ENCODE data around the gene ZFYVE27. TPM values are rescaled to one million over a fixed set of nuclear protein-coding genes. Genes with fewer than 3 reads are reported as not detected.

The ZFYVE27 gene
- total RNA-seq, 1 donor from 2014 or later = 26.9 TPM

DNA sequence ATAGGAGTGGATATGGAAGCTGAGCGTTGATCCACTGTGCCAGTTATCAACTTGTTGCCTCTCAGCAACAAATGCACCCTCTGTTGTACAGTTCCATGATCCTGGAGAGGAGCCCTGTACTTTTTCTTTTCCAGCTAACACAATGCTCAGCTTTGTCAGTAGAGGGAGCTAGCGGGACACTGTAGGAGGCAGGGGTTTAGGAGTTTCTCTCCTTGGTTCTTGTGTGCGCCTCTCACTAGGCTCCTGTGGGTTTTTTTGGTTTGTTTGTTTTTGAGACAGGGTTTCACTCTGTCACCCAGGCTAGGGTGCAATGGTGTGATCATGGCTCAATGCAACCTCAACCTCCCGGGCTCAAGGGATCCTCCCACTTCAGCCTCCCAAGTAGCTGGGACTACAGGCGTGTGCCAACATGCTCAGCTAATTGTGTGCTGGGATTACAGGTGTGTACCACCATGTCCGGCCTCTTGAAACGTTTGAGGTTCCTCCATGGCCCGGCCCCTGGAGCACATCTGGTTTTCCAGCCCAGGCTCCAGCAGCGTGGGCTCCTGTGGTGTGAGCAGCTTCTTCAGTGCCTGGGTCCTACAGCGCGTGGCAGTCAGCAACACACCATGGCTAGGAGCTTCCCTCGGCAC lies 35.4 kb upstream of the ZFYVE27 start:
- Mint-ChIP-seq H3K27me3 (ENCODE audit: low read depth) (peaks cover 3% of the 10 kb centered on the region), H3K4me1 (no peaks in the 10 kb centered on the region), H3K36me3 (ENCODE audit: low read depth) (no peaks in the 10 kb centered on the region), H3K27ac (ENCODE audit: unreplicated experiment) (no peak overlapping the region), H3K9me3 (no peaks in the 10 kb centered on the region), H3K4me3 (no peak overlapping the region)
- DNase-seq (ENCODE audit: low read depth, low spot score) = peak; percentile 47
- peak; percentile 83 for TF ChIP-seq CTCF (conservative IDR thresholded peaks at IDR 0.05)

DNA sequence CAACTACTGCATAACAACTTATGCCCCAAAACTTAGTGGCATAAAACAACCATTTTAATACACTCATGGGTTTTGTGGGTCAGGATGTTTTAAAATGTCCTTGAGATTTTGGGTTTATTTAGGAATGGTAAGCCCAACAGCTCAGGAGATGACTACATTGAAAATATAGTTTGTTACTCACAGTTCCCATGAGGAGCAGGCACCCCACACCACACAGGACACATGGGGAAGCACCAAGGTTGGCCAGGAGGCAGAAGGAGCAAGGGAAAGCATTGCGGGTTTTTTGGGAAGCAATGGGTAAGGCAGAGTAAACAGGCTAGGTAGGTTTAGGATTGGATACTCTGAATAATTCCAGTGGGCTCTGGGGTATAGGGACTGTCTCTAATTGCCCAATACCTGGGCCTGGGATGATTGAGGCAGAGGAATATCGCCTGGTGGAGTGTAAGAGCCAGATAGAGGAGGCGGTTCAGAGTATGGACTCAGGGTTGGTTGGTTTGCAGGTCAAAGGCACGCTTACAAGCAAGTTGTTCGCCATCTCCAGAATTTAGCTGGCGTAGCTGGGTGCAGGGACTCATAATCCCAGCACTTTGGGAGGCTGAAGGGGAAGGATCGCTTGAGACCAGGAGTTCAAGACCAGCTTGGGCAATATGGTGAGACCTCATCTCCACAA lies 33.4 kb upstream of the ZFYVE27 start:
- Mint-ChIP-seq H3K27me3 (ENCODE audit: low read depth) (peaks cover 3% of the 10 kb centered on the region), H3K9me3 (no peaks in the 10 kb centered on the region), H3K4me3 (no peak overlapping the region), H3K27ac (ENCODE audit: unreplicated experiment) (no peak overlapping the region), H3K36me3 (ENCODE audit: low read depth) (no peaks in the 10 kb centered on the region), H3K4me1 (no peaks in the 10 kb centered on the region)
- DNase-seq (ENCODE audit: low read depth, low spot score) = no peak
- TF ChIP-seq CTCF (conservative IDR thresholded peaks at IDR 0.05) = no peak

- TF ChIP-seq CTCF (conservative IDR thresholded peaks at IDR 0.05) = no peak
Observed at GRCh38 chr10:97704341-97704740, 32.6 kb upstream of the ZFYVE27 start.

GRCh38 chr10:97705006-97705670 lies 31.8 kb upstream of the ZFYVE27 start:
- Mint-ChIP-seq H3K36me3 (ENCODE audit: low read depth) (no peaks in the 10 kb centered on the region), H3K27ac (ENCODE audit: unreplicated experiment) (no peak overlapping the region), H3K4me3 (no peak overlapping the region), H3K27me3 (ENCODE audit: low read depth) (peaks cover 3% of the 10 kb centered on the region), H3K9me3 (no peaks in the 10 kb centered on the region), H3K4me1 (peaks cover 6% of the 10 kb centered on the region)
- DNase-seq (ENCODE audit: low read depth, low spot score) = no peak
- TF ChIP-seq CTCF (conservative IDR thresholded peaks at IDR 0.05) = no peak

More at GRCh38 chr10:97704341-97704740, 32.6 kb upstream of the ZFYVE27 start:
- no peak overlapping the region for H3K4me3 Mint-ChIP-seq
- H3K27me3 Mint-ChIP-seq (ENCODE audit: low read depth) = peaks cover 3% of the 10 kb centered on the region
- H3K9me3 Mint-ChIP-seq = no peaks in the 10 kb centered on the region
- DNase-seq (ENCODE audit: low read depth, low spot score) = no peak
- no peak overlapping the region for H3K27ac Mint-ChIP-seq (ENCODE audit: unreplicated experiment)
- H3K4me1 Mint-ChIP-seq = peaks cover 2% of the 10 kb centered on the region
- no peaks in the 10 kb centered on the region for H3K36me3 Mint-ChIP-seq (ENCODE audit: low read depth)

DNA sequence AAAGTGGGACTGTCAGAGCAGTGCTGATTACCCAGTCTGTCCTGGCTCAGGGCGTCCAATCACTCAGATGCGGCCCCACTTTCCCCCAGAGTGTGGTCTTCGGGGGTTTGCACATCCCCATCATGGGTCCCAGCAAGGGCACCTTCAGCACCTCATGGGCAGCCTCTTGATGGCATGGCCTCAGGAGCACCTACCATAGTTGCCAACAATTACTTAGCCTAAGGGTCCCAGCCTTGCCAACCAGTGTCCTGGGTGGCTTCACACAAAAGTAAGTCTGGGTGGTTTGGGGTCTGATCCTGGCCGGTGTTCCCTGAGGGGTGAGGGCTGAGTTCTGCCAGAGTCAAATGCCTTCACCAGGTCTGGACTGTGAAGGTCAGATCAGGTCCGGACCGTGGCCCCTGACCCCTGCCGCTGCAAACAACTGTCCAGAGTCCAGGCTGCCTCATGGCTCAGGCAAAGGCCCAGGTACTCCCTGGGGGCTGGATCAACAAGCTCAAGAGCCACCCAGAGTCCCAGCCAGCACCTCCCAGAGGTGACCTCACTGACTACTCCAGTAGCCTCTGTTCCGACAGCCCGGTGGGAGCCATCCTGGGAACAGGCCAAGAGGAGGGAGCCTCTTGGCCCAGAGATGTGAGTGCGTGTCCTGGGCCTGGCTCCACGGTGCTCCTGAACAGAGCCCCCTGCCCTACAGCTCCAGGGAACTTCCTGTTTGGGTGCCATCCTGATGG lies 29.6 kb upstream of the ZFYVE27 start:
- no peak overlapping the region for H3K4me3 Mint-ChIP-seq
- no peaks in the 10 kb centered on the region for H3K9me3 Mint-ChIP-seq
- H3K4me1 Mint-ChIP-seq = peaks cover 11% of the 10 kb centered on the region
- no peaks in the 10 kb centered on the region for H3K36me3 Mint-ChIP-seq (ENCODE audit: low read depth)
- no peak overlapping the region for H3K27ac Mint-ChIP-seq (ENCODE audit: unreplicated experiment)
- H3K27me3 Mint-ChIP-seq (ENCODE audit: low read depth) = no peaks in the 10 kb centered on the region
- no peak for DNase-seq (ENCODE audit: low read depth, low spot score)
- TF ChIP-seq CTCF (conservative IDR thresholded peaks at IDR 0.05) = no peak

Measured in neural crest cell (in vitro differentiated cells).